Fibroblast of lung (primary cell): ENCODE measurements around the gene SAMD13. TPM values are rescaled to one million over a fixed set of nuclear protein-coding genes. Genes with fewer than 3 reads are reported as not detected.

ENCODE experiments used
- DNase-seq, 2 donors: peaks; one replicate each; pipeline versions ENCODE4 v3.0.0 to v3.0.0-alpha.2; 2010; ENCODE audit warnings: low read depth in 2 of 2
- H2AFZ ChIP-seq: 2 replicates; pipeline ENCODE4 v1.5.1; 2012; ENCODE audit warnings: low read length, control low read depth, inconsistent platforms
- H3K27ac ChIP-seq: 2 replicates; pipeline ENCODE4 v1.5.1; 2011; ENCODE audit warnings: low read length, control low read depth; ENCODE audit not compliant: insufficient read depth
- H3K27me3 ChIP-seq: 2 replicates; pipeline ENCODE4 v1.5.1; 2011; ENCODE audit warnings: mild to moderate bottlenecking, low read length; ENCODE audit not compliant: control insufficient read depth, insufficient read depth
- H3K36me3 ChIP-seq: 2 replicates; pipeline ENCODE4 v1.5.1; 2011; ENCODE audit warnings: low read length; ENCODE audit not compliant: control insufficient read depth, insufficient read depth
- H3K4me1 ChIP-seq: 2 replicates; pipeline ENCODE4 v1.5.1; 2011; ENCODE audit warnings: low read length; ENCODE audit not compliant: control insufficient read depth, insufficient read depth; ENCODE audit errors: extremely low read depth
- H3K4me2 ChIP-seq: 2 replicates; pipeline ENCODE4 v1.5.1; 2011; ENCODE audit warnings: low read length, control low read depth; ENCODE audit not compliant: insufficient read depth; ENCODE audit errors: extremely low read depth
- H3K4me3 ChIP-seq, 4 experiments: fragments of 200-600 bp in 1 of 4; sonication (generic) in 1 of 4; replicated peaks in 1 of 4; 2 replicates each; pipeline ENCODE4 v1.5.1; 2011 to 2016; ENCODE audit warnings: low read length in 4 of 4, low read depth in 3 of 4, mild to moderate bottlenecking in 3 of 4, control low read depth in 2 of 4, inconsistent platforms in 1 of 4, mixed read lengths in 1 of 4; ENCODE audit not compliant: insufficient read depth in 1 of 4; ENCODE audit errors: control extremely low read depth in 1 of 4
- H3K79me2 ChIP-seq: 2 replicates; pipeline ENCODE4 v1.5.1; 2012; ENCODE audit warnings: mild to moderate bottlenecking, low read length, inconsistent platforms; ENCODE audit not compliant: control insufficient read depth, insufficient read depth
- H3K9ac ChIP-seq: 2 replicates; pipeline ENCODE4 v1.5.1; 2011; ENCODE audit warnings: mild to moderate bottlenecking, low read length, control low read depth; ENCODE audit not compliant: insufficient read depth
- H3K9me3 ChIP-seq: 2 replicates; pipeline ENCODE4 v1.5.1; 2012; ENCODE audit warnings: low read depth, low read length; ENCODE audit not compliant: control insufficient read depth, insufficient read depth
- H4K20me1 ChIP-seq: 2 replicates; pipeline ENCODE4 v1.5.1; 2011; ENCODE audit warnings: low read length; ENCODE audit not compliant: control insufficient read depth, insufficient read depth; ENCODE audit errors: extremely low read depth
- EZH2 ChIP-seq: IDR thresholded peaks from 2 replicates; pipeline ENCODE4 v1.5.1; 2012; ENCODE audit warnings: low read length, control low read depth, mild to moderate bottlenecking; ENCODE audit errors: missing control alignments
- polyA plus RNA-seq, 2 donors: library from polyadenylated mRNA; depleted of rRNA in 1 of 2; stranded (reverse) in 1 of 2; unstranded in 1 of 2; fragments of >200 nt; gene quantifications; 2 replicates each; pipeline ENCODE4 v1.2.1, GENCODE V29; 2011 to 2012; ENCODE audit warnings: missing spikeins in 1 of 2
- total RNA-seq: library from RNA; depleted of rRNA; stranded (reverse); fragments of >200 nt; gene quantifications from 2 replicates; pipeline ENCODE4 v1.2.1, GENCODE V29; 2014
- TF ChIP-seq, protein P1 (sequence below), 2 donors: IDR thresholded peaks in 1 of 2; conservative IDR thresholded peaks in 1 of 2; 1 replicate in 1 of 2; 2 replicates in 1 of 2; pipeline ENCODE4 v1.5.1; 2011 to 2012; ENCODE audit warnings: low read length in 2 of 2, control low read depth in 1 of 2, inconsistent platforms in 1 of 2, low read depth in 1 of 2, mild to moderate bottlenecking in 1 of 2

The SAMD13 gene
- total and polyA plus RNA-seq, 2 donors (not counting 1 experiment from before 2014, with no cell fraction given) = 0.44 to 2.5 TPM

- no peaks in the 10 kb centered on the region for H3K9me3 ChIP-seq
- no peaks in the 10 kb centered on the region for H3K79me2 ChIP-seq
- no peaks in the 10 kb centered on the region for H4K20me1 ChIP-seq
- no peaks in the 10 kb centered on the region for H3K36me3 ChIP-seq
- no peak overlapping the region for H3K4me3 ChIP-seq
- H3K9ac ChIP-seq = no peak overlapping the region
- no peak overlapping the region for H3K4me2 ChIP-seq
- H3K4me1 ChIP-seq = peaks cover 25% of the 10 kb centered on the region
- peak in 1 of 2 donors; percentile 56 for DNase-seq
- H3K27ac ChIP-seq = no peak overlapping the region
- H3K27me3 ChIP-seq = no peaks in the 10 kb centered on the region
- TF ChIP-seq EZH2 = no peak
- TF ChIP-seq, protein P1, sequence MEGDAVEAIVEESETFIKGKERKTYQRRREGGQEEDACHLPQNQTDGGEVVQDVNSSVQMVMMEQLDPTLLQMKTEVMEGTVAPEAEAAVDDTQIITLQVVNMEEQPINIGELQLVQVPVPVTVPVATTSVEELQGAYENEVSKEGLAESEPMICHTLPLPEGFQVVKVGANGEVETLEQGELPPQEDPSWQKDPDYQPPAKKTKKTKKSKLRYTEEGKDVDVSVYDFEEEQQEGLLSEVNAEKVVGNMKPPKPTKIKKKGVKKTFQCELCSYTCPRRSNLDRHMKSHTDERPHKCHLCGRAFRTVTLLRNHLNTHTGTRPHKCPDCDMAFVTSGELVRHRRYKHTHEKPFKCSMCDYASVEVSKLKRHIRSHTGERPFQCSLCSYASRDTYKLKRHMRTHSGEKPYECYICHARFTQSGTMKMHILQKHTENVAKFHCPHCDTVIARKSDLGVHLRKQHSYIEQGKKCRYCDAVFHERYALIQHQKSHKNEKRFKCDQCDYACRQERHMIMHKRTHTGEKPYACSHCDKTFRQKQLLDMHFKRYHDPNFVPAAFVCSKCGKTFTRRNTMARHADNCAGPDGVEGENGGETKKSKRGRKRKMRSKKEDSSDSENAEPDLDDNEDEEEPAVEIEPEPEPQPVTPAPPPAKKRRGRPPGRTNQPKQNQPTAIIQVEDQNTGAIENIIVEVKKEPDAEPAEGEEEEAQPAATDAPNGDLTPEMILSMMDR (conservative IDR thresholded peaks at IDR 0.05 in 1 of 2, IDR thresholded peaks at IDR 0.05 in 1 of 2; ENCODE audit: low read depth in 1 of 2, low read length in 2 of 2) = no peak
- no peak overlapping the region for H2AFZ ChIP-seq
These were observed 72.1 kb downstream of the SAMD13 start for GRCh38 chr1:84373436-84374141.

DNA sequence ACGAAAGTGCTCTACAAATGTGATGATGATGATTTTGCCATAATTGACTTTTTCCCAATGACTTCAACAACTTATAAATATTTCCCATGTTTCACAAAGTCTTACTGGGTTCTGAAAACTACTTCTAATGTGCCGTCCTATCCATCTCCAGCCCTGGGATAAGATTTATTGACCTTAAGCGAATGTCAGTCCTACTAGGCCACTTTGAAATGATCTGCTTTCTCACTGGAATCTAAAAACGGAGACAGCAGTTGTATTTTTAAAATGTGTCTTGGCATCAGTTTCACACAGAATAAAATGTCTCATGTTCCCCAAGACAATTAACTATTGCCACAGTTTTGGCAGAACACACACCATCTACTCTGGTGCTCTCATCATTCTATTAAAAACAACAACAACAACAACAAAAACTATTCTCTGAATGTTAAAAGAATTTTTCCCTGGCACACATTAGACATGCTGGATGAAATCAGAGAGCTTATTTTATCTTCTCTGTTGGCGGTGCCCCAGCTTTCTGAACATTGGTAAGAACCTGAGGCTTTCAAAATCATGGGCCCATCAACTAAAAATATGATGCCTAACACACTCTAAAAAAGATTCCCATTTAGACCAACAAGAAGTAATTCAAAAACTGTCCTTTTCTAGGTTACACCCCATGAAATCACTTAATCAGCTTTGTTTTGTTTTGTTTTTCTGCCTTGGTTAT, 73.6 kb downstream of the SAMD13 start:
- H3K4me1 ChIP-seq = peaks cover 27% of the 10 kb centered on the region
- DNase-seq = peak in 1 of 2 donors; percentile 26
- H3K4me2 ChIP-seq = no peak overlapping the region
- no peaks in the 10 kb centered on the region for H3K9me3 ChIP-seq
- no peak overlapping the region for H2AFZ ChIP-seq
- H3K27me3 ChIP-seq = no peaks in the 10 kb centered on the region
- no peak overlapping the region for H3K27ac ChIP-seq
- no peak overlapping the region for H3K4me3 ChIP-seq
- TF ChIP-seq, protein P1 (conservative IDR thresholded peaks at IDR 0.05 in 1 of 2, IDR thresholded peaks at IDR 0.05 in 1 of 2; ENCODE audit: low read depth in 1 of 2, low read length in 2 of 2) = no peak
- no peak for TF ChIP-seq EZH2
- no peak overlapping the region for H3K9ac ChIP-seq
- no peaks in the 10 kb centered on the region for H3K79me2 ChIP-seq
- no peaks in the 10 kb centered on the region for H4K20me1 ChIP-seq
- H3K36me3 ChIP-seq = no peaks in the 10 kb centered on the region

DNA sequence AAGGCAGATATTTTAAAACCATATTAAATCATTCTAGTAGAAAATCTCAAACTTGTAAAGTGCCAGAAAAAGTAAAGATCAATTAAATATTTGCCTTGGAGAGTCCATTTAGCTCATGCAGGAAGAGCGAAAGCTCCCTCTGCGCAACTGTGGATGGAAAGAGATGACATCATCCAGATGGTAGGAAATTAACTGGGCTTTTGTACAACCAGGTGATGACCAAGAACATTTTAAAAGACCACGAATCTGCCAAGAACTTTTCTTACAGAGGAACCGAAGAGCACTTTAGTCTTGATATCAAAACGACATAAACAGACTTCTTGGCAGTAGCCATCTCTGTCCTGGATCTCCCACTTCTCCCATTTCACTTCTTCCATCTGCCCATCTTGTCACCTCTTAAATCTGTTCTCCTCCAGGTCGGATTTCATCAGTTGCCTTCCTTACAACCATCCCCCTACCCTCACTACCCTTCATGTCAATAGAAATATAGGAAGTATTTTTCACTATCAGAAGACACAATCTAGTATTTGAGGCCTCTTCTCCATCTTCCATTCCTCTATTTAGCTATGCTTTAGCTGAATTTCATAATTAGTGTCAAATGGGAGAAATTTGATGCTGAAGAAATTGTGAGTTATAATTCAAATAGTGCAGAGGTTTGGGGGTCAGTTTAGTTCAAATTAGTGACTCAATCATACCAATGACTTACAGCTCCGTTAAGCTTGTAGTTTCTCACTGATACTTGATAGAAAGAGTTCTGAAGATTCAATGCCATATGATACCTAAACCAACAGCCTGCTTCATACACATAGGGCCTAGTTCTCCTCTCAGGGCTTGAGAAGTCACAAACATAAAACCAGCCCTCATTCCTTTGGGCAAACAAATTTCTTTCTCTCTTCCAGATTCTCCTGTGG, 74.7 kb downstream of the SAMD13 start:
- Histone ChIP-seq H2AFZ (no peak overlapping the region), H3K27ac (no peak overlapping the region), H3K4me3 (no peak overlapping the region), H3K79me2 (no peaks in the 10 kb centered on the region), H3K27me3 (no peaks in the 10 kb centered on the region), H3K9ac (no peak overlapping the region), H4K20me1 (no peaks in the 10 kb centered on the region), H3K4me1 (peaks cover 20% of the 10 kb centered on the region), H3K4me2 (no peak overlapping the region), H3K36me3 (no peaks in the 10 kb centered on the region), H3K9me3 (no peaks in the 10 kb centered on the region)
- no peak for TF ChIP-seq EZH2
- TF ChIP-seq, protein P1 (conservative IDR thresholded peaks at IDR 0.05 in 1 of 2, IDR thresholded peaks at IDR 0.05 in 1 of 2; ENCODE audit: low read depth in 1 of 2, low read length in 2 of 2) = no peak
- peak; percentile 33 to 42 for DNase-seq
